IMR-90 (cell line): Measurements from ENCODE around the gene AHI1. TPM values are rescaled to one million over a fixed set of nuclear protein-coding genes. Genes with fewer than 3 reads are reported as not detected.

Experiments
- ATAC-seq: fragments of 200-7000 bp; cut with Tn5 transposase; 2 replicates; pipeline ENCODE4 v1.9.1; 2020; ENCODE audit warnings: low read depth, mild to moderate bottlenecking, moderate library complexity
- BruUV-seq: library from RNA; stranded (reverse); fragments of 400-500 nt; replicated peaks from 2 replicates; lab custom pipeline; 2021; lab: Mats Ljungman, UMichigan
- CTCF ChIA-PET: fragments of 300-600 bp; formaldehyde crosslinking; extraction: SDS; loops from one replicate; lab custom pipeline; 2021; ENCODE audit warnings: antibody characterized with exemption; lab: Yijun Ruan, JAX
- POLR2A ChIA-PET: fragments of 300-600 bp; sonication (Branson Sonifier 250); formaldehyde crosslinking; loops from one replicate; lab custom pipeline; 2022; ENCODE audit warnings: antibody characterized with exemption; ENCODE audit not compliant: unreplicated experiment; lab: Charles Lee
- DNase-seq: peaks from one replicate; pipeline ENCODE4 v3.0.0; 2013
- H2AFZ ChIP-seq: replicated peaks from 2 replicates; pipeline ENCODE3; 2013; ENCODE audit warnings: low read length, mild to moderate bottlenecking; ENCODE audit not compliant: poor library complexity
- H2AK5ac ChIP-seq: 2 replicates; pipeline ENCODE4 v1.6.1; 2013; ENCODE audit warnings: low read depth, low read length, inconsistent platforms
- H2AK9ac ChIP-seq: replicated peaks from 2 replicates; pipeline ENCODE3; 2013; ENCODE audit warnings: mild to moderate bottlenecking, low read depth, low read length, moderate library complexity; ENCODE audit not compliant: poor library complexity
- H2BK120ac ChIP-seq: 2 replicates; pipeline ENCODE4 v1.6.1; 2013; ENCODE audit warnings: low read depth, low read length, inconsistent platforms
- H2BK15ac ChIP-seq: 3 replicates; pipeline ENCODE4 v1.6.1; 2013; ENCODE audit warnings: low read depth, low read length, inconsistent platforms
- H2BK20ac ChIP-seq: 2 replicates; pipeline ENCODE4 v1.6.1; 2013; ENCODE audit warnings: low read depth, mild to moderate bottlenecking, inconsistent platforms, low read length, moderate library complexity
- H2BK5ac ChIP-seq: 2 replicates; pipeline ENCODE4 v1.6.1; 2013; ENCODE audit warnings: mild to moderate bottlenecking, low read depth, low read length, inconsistent platforms; ENCODE audit not compliant: poor library complexity, severe bottlenecking
- H3K14ac ChIP-seq: replicated peaks from 2 replicates; pipeline ENCODE4 v1.6.1; 2013; ENCODE audit warnings: low read depth, low read length, inconsistent platforms
- H3K18ac ChIP-seq: 2 replicates; pipeline ENCODE4 v1.6.1; 2013; ENCODE audit warnings: low read depth, low read length, control low read depth
- H3K23ac ChIP-seq: 2 replicates; pipeline ENCODE4 v1.6.1; 2013; ENCODE audit warnings: low read depth, low read length, inconsistent platforms
- H3K27ac ChIP-seq: 2 replicates; pipeline ENCODE4 v1.5.1; 2013; ENCODE audit warnings: mild to moderate bottlenecking, control low read depth, low read length; ENCODE audit not compliant: insufficient read depth
- H3K27me3 ChIP-seq: 2 replicates; pipeline ENCODE4 v1.6.1; 2013; ENCODE audit warnings: low read length; ENCODE audit not compliant: control insufficient read depth, insufficient read depth
- H3K36me3 ChIP-seq: 2 replicates; pipeline ENCODE4 v1.6.1; 2013; ENCODE audit warnings: low read length, mixed read lengths; ENCODE audit not compliant: control insufficient read depth, insufficient read depth
- H3K4ac ChIP-seq: 2 replicates; pipeline ENCODE4 v1.6.1; 2013; ENCODE audit warnings: low read depth, low read length, inconsistent platforms
- H3K4me1 ChIP-seq: 2 replicates; pipeline ENCODE4 v1.6.1; 2013; ENCODE audit warnings: low read length, mixed read lengths; ENCODE audit not compliant: control insufficient read depth, insufficient read depth
- H3K4me2 ChIP-seq: 2 replicates; pipeline ENCODE4 v1.6.1; 2013; ENCODE audit warnings: low read depth, mild to moderate bottlenecking, control low read depth, low read length, moderate library complexity
- H3K4me3 ChIP-seq: 2 replicates; pipeline ENCODE4 v1.5.1; 2013; ENCODE audit warnings: low read depth, mild to moderate bottlenecking, control low read depth, low read length, moderate library complexity; ENCODE audit not compliant: insufficient read depth
- H3K56ac ChIP-seq: 2 replicates; pipeline ENCODE4 v1.6.1; 2013; ENCODE audit warnings: low read length, inconsistent platforms; ENCODE audit not compliant: insufficient read depth; ENCODE audit errors: extremely low read depth
- H3K79me1 ChIP-seq, 2 experiments: 2 replicates each; pipeline ENCODE4 v1.6.1; 2013; ENCODE audit warnings: low read length in 2 of 2, inconsistent platforms in 1 of 2, low read depth in 1 of 2
- H3K9ac ChIP-seq: 2 replicates; pipeline ENCODE4 v1.6.1; 2013; ENCODE audit warnings: low read depth, low read length, control low read depth
- H3K9me1 ChIP-seq: 2 replicates; pipeline ENCODE4 v1.6.1; 2013; ENCODE audit warnings: low read length, inconsistent platforms; ENCODE audit not compliant: insufficient read depth
- H3K9me3 ChIP-seq: 2 replicates; pipeline ENCODE4 v1.6.1; 2013; ENCODE audit warnings: low read length; ENCODE audit not compliant: control insufficient read depth, insufficient read depth
- H4K20me1 ChIP-seq: 2 replicates; pipeline ENCODE4 v1.6.1; 2013; ENCODE audit warnings: low read length, inconsistent platforms; ENCODE audit not compliant: insufficient read depth
- H4K5ac ChIP-seq: 2 replicates; pipeline ENCODE4 v1.6.1; 2013; ENCODE audit warnings: mild to moderate bottlenecking, low read depth, low read length, control low read depth
- H4K8ac ChIP-seq, 2 experiments: 2 replicates each; pipeline ENCODE4 v1.6.1; 2013; ENCODE audit warnings: low read depth in 2 of 2, low read length in 2 of 2, control low read depth in 1 of 2, inconsistent platforms in 1 of 2
- H4K91ac ChIP-seq: 2 replicates; pipeline ENCODE4 v1.6.1; 2013; ENCODE audit warnings: low read depth, low read length, inconsistent platforms; ENCODE audit not compliant: insufficient read depth
- BHLHE40 ChIP-seq: fragments of 150-350 bp; IDR thresholded peaks from 2 replicates; pipeline ENCODE4 v1.6.1; 2016; ENCODE audit warnings: mild to moderate bottlenecking, low read depth, low read length
- CHD1 ChIP-seq: IDR thresholded peaks from 2 replicates; pipeline ENCODE4 v1.6.1; 2012; ENCODE audit warnings: low read depth, low read length, improper control_type of control experiment
- MAFK ChIP-seq: IDR thresholded peaks from 2 replicates; pipeline ENCODE4 v1.6.1; 2012; ENCODE audit warnings: low read depth, low read length, improper control_type of control experiment
- MXI1 ChIP-seq: IDR thresholded peaks from 2 replicates; pipeline ENCODE4 v1.6.1; 2012; ENCODE audit warnings: low read depth, mild to moderate bottlenecking, low read length, moderate library complexity, borderline replicate concordance
- POLR2A ChIP-seq: IDR thresholded peaks from 2 replicates; pipeline ENCODE4 v1.6.1; 2012; ENCODE audit warnings: mild to moderate bottlenecking, low read depth, low read length
- WGBS, 2 experiments: methylation state at CpG; one replicate each; pipeline versions ENCODE4 v1.1.5 to v1.1.7; 2013; ENCODE audit warnings: missing lambda C conversion rate in 2 of 2; ENCODE audit not compliant: insufficient read length in 1 of 2; ENCODE audit errors: extremely low coverage in 2 of 2; 5-methylcytosine and 5-hydroxymethylcytosine counted together
- dilution Hi-C: fragments of 300-500 bp; cut with HindIII; formaldehyde crosslinking; loops from one replicate; pipeline ENCODE4 v1.14.3; 2018; ENCODE audit warnings: low sequenced_read_pairs; ENCODE audit not compliant: unreplicated experiment
- in situ Hi-C: fragments of 300-500 bp; cut with MboI; formaldehyde crosslinking; loops from 3 replicates; pipeline ENCODE4 v1.14.3; 2019; ENCODE audit warnings: low sequenced_read_pairs, inconsistent platforms, mixed read lengths
- intact Hi-C: fragments of 100-400 bp; cut with micrococcal nuclease; formaldehyde crosslinking; loops from 2 replicates; pipeline ENCODE4 v1.10.0; 2022
- polyA plus RNA-seq, 3 experiments: library from polyadenylated mRNA; depleted of rRNA; stranded (reverse); fragments of >200 nt; gene quantifications; 2 replicates each; pipeline ENCODE4 v1.2.3, GENCODE V29; 2012; ENCODE audit warnings: low replicate concordance in 1 of 3
- total RNA-seq: library from RNA; depleted of rRNA; stranded (reverse); fragments of >200 nt; gene quantifications from 2 replicates; pipeline ENCODE4 v1.2.3, GENCODE V29; 2012
- TF ChIP-seq, protein P1 (sequence below): conservative IDR thresholded peaks from 2 replicates; pipeline ENCODE4 v1.5.1; 2012; ENCODE audit warnings: mild to moderate bottlenecking, low read depth, low read length, improper control_type of control experiment
- TF ChIP-seq, protein P2 (sequence below): fragments of 150-350 bp; IDR thresholded peaks from 2 replicates; pipeline ENCODE4 v1.6.1; 2016; ENCODE audit warnings: low read depth, mild to moderate bottlenecking, low read length, moderate library complexity, borderline replicate concordance

AHI1 gene
- total and polyA plus RNA-seq, 2 of the 4 experiments (the other 2 are of a cell fraction): 9.5 to 19.4 TPM

DNA sequence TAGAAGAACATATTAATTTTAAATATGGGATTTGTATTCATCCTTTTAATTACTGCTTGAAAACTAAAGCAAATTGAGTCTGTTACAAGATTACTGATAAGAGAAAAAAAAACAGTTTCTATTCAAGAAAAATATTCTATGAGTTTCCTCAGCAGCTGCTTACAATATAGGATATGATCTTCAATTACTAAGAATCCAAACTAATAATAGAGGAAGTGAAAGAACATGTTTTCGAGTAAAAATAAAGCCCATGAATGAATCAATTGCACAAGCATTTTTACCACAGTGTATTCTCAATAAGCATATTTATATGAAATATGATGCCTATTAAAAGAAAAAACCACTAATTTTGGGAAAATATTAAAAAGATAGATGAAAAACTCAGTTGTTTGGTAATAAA lies 63.4 kb downstream of the AHI1 start:
- Histone ChIP-seq H3K36me3 (peaks cover 4% of the 10 kb centered on the region; the same call in 1 of the 2 replicates), H2BK120ac (no peak overlapping the region), H4K91ac (no peak overlapping the region), H3K4me3 (no peak overlapping the region), H3K4ac (no peak overlapping the region), H2AFZ (no peak overlapping the region), H3K9me3 (no peaks in the 10 kb centered on the region), H3K18ac (no peak overlapping the region), H3K23ac (no peak overlapping the region), H2BK15ac (no peak overlapping the region), H3K14ac (no peak overlapping the region), H3K4me1 (no peaks in the 10 kb centered on the region), H3K79me1 (no peaks in the 10 kb centered on the region), H3K4me2 (no peak overlapping the region), H2BK20ac (no peak overlapping the region), H2BK5ac (no peak overlapping the region), H3K27me3 (no peaks in the 10 kb centered on the region), H2AK9ac (no peak overlapping the region), H3K27ac (no peak overlapping the region), H4K5ac (no peak overlapping the region), H4K20me1 (no peaks in the 10 kb centered on the region), H4K8ac (no peak overlapping the region), H3K9ac (no peak overlapping the region), H3K56ac (no peak overlapping the region), H2AK5ac (no peak overlapping the region), H3K9me1 (no peaks in the 10 kb centered on the region)
- WGBS, 2 experiments: no CpG with 5 or more reads among the region's 1 CpG
- no peak for DNase-seq
- in situ Hi-C loops: loop anchor here (25.0 kb wide), 1 partner anchor 1297 kb away; no protein-coding TSS in a partner anchor
- intact Hi-C loops: no loop called here
- no peak for ATAC-seq
- no TSS peak for BruUV-seq
- POLR2A ChIA-PET: no interaction called here
- no peak for TF ChIP-seq POLR2A
- TF ChIP-seq MAFK: no peak
- no peak for TF ChIP-seq CHD1
- no peak for TF ChIP-seq MXI1
- no peak for TF ChIP-seq BHLHE40
- TF ChIP-seq, protein P1, sequence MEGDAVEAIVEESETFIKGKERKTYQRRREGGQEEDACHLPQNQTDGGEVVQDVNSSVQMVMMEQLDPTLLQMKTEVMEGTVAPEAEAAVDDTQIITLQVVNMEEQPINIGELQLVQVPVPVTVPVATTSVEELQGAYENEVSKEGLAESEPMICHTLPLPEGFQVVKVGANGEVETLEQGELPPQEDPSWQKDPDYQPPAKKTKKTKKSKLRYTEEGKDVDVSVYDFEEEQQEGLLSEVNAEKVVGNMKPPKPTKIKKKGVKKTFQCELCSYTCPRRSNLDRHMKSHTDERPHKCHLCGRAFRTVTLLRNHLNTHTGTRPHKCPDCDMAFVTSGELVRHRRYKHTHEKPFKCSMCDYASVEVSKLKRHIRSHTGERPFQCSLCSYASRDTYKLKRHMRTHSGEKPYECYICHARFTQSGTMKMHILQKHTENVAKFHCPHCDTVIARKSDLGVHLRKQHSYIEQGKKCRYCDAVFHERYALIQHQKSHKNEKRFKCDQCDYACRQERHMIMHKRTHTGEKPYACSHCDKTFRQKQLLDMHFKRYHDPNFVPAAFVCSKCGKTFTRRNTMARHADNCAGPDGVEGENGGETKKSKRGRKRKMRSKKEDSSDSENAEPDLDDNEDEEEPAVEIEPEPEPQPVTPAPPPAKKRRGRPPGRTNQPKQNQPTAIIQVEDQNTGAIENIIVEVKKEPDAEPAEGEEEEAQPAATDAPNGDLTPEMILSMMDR: no peak
- TF ChIP-seq, protein P2, sequence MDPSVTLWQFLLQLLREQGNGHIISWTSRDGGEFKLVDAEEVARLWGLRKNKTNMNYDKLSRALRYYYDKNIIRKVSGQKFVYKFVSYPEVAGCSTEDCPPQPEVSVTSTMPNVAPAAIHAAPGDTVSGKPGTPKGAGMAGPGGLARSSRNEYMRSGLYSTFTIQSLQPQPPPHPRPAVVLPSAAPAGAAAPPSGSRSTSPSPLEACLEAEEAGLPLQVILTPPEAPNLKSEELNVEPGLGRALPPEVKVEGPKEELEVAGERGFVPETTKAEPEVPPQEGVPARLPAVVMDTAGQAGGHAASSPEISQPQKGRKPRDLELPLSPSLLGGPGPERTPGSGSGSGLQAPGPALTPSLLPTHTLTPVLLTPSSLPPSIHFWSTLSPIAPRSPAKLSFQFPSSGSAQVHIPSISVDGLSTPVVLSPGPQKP: no peak
- CTCF ChIA-PET: interaction anchor here (0.6 kb wide), 1 partner anchor 116 kb away, joined by 4 read pairs; no protein-coding TSS in a partner anchor
- dilution Hi-C loops: no loop called here
